ENCODE measurements around the gene STXBP6. TPM values are rescaled to one million over a fixed set of nuclear protein-coding genes. Genes with fewer than 3 reads are reported as not detected.

STXBP6 gene
- total and polyA plus RNA-seq, 2 of the 13 experiments (the other 11 are each of a cell fraction or from before 2014, with no cell fraction given): 35.3 to 42.8 TPM

DNA sequence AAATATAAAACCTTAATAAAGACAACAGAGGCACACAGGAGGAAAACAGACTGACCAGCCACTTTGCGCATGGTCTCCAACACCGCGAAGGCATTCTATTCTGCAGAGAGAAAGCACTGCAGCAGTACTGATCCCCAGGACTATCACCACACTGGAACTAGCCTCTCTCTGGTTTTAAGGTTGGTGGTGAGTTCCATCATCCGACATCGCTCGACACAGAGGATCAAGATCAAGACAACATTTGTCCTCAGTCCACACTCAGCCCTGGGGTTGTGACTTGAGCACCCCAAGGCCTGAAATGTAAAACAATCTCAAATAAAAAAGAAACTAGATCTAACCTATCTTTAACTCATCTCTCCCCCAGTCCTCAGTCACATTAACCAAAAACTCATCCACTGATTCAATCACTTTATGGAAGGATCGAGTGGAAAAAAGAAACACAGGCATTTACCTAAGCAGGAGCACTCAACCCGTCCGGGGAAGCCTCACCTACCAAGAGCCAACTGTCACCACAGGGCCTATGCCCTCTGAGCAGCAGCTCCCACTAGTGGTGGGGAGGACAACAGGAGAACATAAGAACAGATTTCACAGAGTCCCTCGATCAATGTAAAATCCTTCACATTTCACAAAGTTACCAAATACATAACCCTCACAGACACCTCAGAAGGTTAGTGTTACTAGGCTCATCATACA is 17.7 kb downstream of the STXBP6 start (continued):
- TF ChIP-seq SOX6 (IDR thresholded peaks at IDR 0.05) (no peak), SOX6 (CRISPR knock-in tag; IDR thresholded peaks at IDR 0.05) (peak; percentile 17; the same call in 1 of the 2 replicates), SRSF1 (optimal IDR thresholded peaks at IDR 0.05; ENCODE audit: low read depth, low read length) (no peak), PHF21A (CRISPR knock-in tag; IDR thresholded peaks at IDR 0.05) (no peak), HOXA7 (CRISPR knock-in tag; IDR thresholded peaks at IDR 0.05) (no peak), ZSCAN31 (CRISPR knock-in tag; IDR thresholded peaks at IDR 0.05; ENCODE audit: low read depth) (no peak), ISX (CRISPR knock-in tag; conservative IDR thresholded peaks at IDR 0.05) (no peak), TAF1 (CRISPR knock-in tag; IDR thresholded peaks at IDR 0.05) (peak; percentile 50), PHF5A (CRISPR knock-in tag; IDR thresholded peaks at IDR 0.05; ENCODE audit: low read depth, unreplicated experiment) (peak; percentile 75), NR1H2 (CRISPR knock-in tag; IDR thresholded peaks at IDR 0.05; ENCODE audit: borderline replicate concordance, low read depth) (no peak), TCF7L2 (IDR thresholded peaks at IDR 0.05; ENCODE audit: low read depth, low read length) (no peak), NR2F6 (IDR thresholded peaks at IDR 0.05) (no peak), NR2F6 (CRISPR knock-in tag; IDR thresholded peaks at IDR 0.05) (peak; percentile 43; the same call in 1 of the 2 replicates)
- TF ChIP-seq, protein P1, sequence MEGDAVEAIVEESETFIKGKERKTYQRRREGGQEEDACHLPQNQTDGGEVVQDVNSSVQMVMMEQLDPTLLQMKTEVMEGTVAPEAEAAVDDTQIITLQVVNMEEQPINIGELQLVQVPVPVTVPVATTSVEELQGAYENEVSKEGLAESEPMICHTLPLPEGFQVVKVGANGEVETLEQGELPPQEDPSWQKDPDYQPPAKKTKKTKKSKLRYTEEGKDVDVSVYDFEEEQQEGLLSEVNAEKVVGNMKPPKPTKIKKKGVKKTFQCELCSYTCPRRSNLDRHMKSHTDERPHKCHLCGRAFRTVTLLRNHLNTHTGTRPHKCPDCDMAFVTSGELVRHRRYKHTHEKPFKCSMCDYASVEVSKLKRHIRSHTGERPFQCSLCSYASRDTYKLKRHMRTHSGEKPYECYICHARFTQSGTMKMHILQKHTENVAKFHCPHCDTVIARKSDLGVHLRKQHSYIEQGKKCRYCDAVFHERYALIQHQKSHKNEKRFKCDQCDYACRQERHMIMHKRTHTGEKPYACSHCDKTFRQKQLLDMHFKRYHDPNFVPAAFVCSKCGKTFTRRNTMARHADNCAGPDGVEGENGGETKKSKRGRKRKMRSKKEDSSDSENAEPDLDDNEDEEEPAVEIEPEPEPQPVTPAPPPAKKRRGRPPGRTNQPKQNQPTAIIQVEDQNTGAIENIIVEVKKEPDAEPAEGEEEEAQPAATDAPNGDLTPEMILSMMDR (CRISPR knock-in tag; IDR thresholded peaks at IDR 0.05): peak; percentile 94
- TF ChIP-seq, protein P2, sequence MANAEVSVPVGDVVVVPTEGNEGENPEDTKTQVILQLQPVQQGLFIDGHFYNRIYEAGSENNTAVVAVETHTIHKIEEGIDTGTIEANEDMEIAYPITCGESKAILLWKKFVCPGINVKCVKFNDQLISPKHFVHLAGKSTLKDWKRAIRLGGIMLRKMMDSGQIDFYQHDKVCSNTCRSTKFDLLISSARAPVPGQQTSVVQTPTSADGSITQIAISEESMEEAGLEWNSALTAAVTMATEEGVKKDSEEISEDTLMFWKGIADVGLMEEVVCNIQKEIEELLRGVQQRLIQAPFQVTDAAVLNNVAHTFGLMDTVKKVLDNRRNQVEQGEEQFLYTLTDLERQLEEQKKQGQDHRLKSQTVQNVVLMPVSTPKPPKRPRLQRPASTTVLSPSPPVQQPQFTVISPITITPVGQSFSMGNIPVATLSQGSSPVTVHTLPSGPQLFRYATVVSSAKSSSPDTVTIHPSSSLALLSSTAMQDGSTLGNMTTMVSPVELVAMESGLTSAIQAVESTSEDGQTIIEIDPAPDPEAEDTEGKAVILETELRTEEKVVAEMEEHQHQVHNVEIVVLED (CRISPR knock-in tag; IDR thresholded peaks at IDR 0.05; ENCODE audit: borderline replicate concordance): 0 out of 2 replicates have a peak, but pooled peaks have one; percentile 16
- TF ChIP-seq, protein P3, sequence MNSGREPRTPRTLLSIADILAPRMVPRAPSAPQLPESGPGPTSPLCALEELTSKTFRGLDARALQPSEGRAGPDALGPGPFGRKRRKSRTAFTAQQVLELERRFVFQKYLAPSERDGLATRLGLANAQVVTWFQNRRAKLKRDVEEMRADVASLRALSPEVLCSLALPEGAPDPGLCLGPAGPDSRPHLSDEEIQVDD (CRISPR knock-in tag; IDR thresholded peaks at IDR 0.05; ENCODE audit: borderline replicate concordance): no peak
- TF ChIP-seq, protein P4, sequence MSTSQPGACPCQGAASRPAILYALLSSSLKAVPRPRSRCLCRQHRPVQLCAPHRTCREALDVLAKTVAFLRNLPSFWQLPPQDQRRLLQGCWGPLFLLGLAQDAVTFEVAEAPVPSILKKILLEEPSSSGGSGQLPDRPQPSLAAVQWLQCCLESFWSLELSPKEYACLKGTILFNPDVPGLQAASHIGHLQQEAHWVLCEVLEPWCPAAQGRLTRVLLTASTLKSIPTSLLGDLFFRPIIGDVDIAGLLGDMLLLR (CRISPR knock-in tag; IDR thresholded peaks at IDR 0.05): no peak
- TF ChIP-seq, protein P5, sequence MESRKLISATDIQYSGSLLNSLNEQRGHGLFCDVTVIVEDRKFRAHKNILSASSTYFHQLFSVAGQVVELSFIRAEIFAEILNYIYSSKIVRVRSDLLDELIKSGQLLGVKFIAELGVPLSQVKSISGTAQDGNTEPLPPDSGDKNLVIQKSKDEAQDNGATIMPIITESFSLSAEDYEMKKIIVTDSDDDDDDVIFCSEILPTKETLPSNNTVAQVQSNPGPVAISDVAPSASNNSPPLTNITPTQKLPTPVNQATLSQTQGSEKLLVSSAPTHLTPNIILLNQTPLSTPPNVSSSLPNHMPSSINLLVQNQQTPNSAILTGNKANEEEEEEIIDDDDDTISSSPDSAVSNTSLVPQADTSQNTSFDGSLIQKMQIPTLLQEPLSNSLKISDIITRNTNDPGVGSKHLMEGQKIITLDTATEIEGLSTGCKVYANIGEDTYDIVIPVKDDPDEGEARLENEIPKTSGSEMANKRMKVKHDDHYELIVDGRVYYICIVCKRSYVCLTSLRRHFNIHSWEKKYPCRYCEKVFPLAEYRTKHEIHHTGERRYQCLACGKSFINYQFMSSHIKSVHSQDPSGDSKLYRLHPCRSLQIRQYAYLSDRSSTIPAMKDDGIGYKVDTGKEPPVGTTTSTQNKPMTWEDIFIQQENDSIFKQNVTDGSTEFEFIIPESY (CRISPR knock-in tag; IDR thresholded peaks at IDR 0.05): peak; percentile 52; the same call in 1 of the 2 replicates
- TF ChIP-seq, protein P6, sequence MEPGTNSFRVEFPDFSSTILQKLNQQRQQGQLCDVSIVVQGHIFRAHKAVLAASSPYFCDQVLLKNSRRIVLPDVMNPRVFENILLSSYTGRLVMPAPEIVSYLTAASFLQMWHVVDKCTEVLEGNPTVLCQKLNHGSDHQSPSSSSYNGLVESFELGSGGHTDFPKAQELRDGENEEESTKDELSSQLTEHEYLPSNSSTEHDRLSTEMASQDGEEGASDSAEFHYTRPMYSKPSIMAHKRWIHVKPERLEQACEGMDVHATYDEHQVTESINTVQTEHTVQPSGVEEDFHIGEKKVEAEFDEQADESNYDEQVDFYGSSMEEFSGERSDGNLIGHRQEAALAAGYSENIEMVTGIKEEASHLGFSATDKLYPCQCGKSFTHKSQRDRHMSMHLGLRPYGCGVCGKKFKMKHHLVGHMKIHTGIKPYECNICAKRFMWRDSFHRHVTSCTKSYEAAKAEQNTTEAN (CRISPR knock-in tag; conservative IDR thresholded peaks at IDR 0.05): no peak

Measured in HepG2 (cell line).